IMR-90 (cell line): ENCODE measurements around the gene COQ6. TPM values are rescaled to one million over a fixed set of nuclear protein-coding genes. Genes with fewer than 3 reads are reported as not detected.

Experiments used
- ATAC-seq: fragments of 200-7000 bp; cut with Tn5 transposase; 2 replicates; pipeline ENCODE4 v1.9.1; 2020; ENCODE audit warnings: low read depth, mild to moderate bottlenecking, moderate library complexity
- BruUV-seq: library from RNA; stranded (reverse); fragments of 400-500 nt; replicated peaks from 2 replicates; lab custom pipeline; 2021; lab: Mats Ljungman, UMichigan
- CTCF ChIA-PET: fragments of 300-600 bp; formaldehyde crosslinking; extraction: SDS; loops from one replicate; lab custom pipeline; 2021; ENCODE audit warnings: antibody characterized with exemption; lab: Yijun Ruan, JAX
- POLR2A ChIA-PET: fragments of 300-600 bp; sonication (Branson Sonifier 250); formaldehyde crosslinking; loops from one replicate; lab custom pipeline; 2022; ENCODE audit warnings: antibody characterized with exemption; ENCODE audit not compliant: unreplicated experiment; lab: Charles Lee
- DNase-seq: peaks from one replicate; pipeline ENCODE4 v3.0.0; 2013
- H2AFZ ChIP-seq: replicated peaks from 2 replicates; pipeline ENCODE3; 2013; ENCODE audit warnings: low read length, mild to moderate bottlenecking; ENCODE audit not compliant: poor library complexity
- H2AK5ac ChIP-seq: 2 replicates; pipeline ENCODE4 v1.6.1; 2013; ENCODE audit warnings: low read depth, low read length, inconsistent platforms
- H2AK9ac ChIP-seq: replicated peaks from 2 replicates; pipeline ENCODE3; 2013; ENCODE audit warnings: mild to moderate bottlenecking, low read depth, low read length, moderate library complexity; ENCODE audit not compliant: poor library complexity
- H2BK120ac ChIP-seq: 2 replicates; pipeline ENCODE4 v1.6.1; 2013; ENCODE audit warnings: low read depth, low read length, inconsistent platforms
- H2BK15ac ChIP-seq: 3 replicates; pipeline ENCODE4 v1.6.1; 2013; ENCODE audit warnings: low read depth, low read length, inconsistent platforms
- H2BK20ac ChIP-seq: 2 replicates; pipeline ENCODE4 v1.6.1; 2013; ENCODE audit warnings: low read depth, mild to moderate bottlenecking, inconsistent platforms, low read length, moderate library complexity
- H2BK5ac ChIP-seq: 2 replicates; pipeline ENCODE4 v1.6.1; 2013; ENCODE audit warnings: mild to moderate bottlenecking, low read depth, low read length, inconsistent platforms; ENCODE audit not compliant: poor library complexity, severe bottlenecking
- H3K14ac ChIP-seq: replicated peaks from 2 replicates; pipeline ENCODE4 v1.6.1; 2013; ENCODE audit warnings: low read depth, low read length, inconsistent platforms
- H3K18ac ChIP-seq: 2 replicates; pipeline ENCODE4 v1.6.1; 2013; ENCODE audit warnings: low read depth, low read length, control low read depth
- H3K23ac ChIP-seq: 2 replicates; pipeline ENCODE4 v1.6.1; 2013; ENCODE audit warnings: low read depth, low read length, inconsistent platforms
- H3K27ac ChIP-seq: 2 replicates; pipeline ENCODE4 v1.5.1; 2013; ENCODE audit warnings: mild to moderate bottlenecking, control low read depth, low read length; ENCODE audit not compliant: insufficient read depth
- H3K27me3 ChIP-seq: 2 replicates; pipeline ENCODE4 v1.6.1; 2013; ENCODE audit warnings: low read length; ENCODE audit not compliant: control insufficient read depth, insufficient read depth
- H3K36me3 ChIP-seq: 2 replicates; pipeline ENCODE4 v1.6.1; 2013; ENCODE audit warnings: low read length, mixed read lengths; ENCODE audit not compliant: control insufficient read depth, insufficient read depth
- H3K4ac ChIP-seq: 2 replicates; pipeline ENCODE4 v1.6.1; 2013; ENCODE audit warnings: low read depth, low read length, inconsistent platforms
- H3K4me1 ChIP-seq: 2 replicates; pipeline ENCODE4 v1.6.1; 2013; ENCODE audit warnings: low read length, mixed read lengths; ENCODE audit not compliant: control insufficient read depth, insufficient read depth
- H3K4me2 ChIP-seq: 2 replicates; pipeline ENCODE4 v1.6.1; 2013; ENCODE audit warnings: low read depth, mild to moderate bottlenecking, control low read depth, low read length, moderate library complexity
- H3K4me3 ChIP-seq: 2 replicates; pipeline ENCODE4 v1.5.1; 2013; ENCODE audit warnings: low read depth, mild to moderate bottlenecking, control low read depth, low read length, moderate library complexity; ENCODE audit not compliant: insufficient read depth
- H3K56ac ChIP-seq: 2 replicates; pipeline ENCODE4 v1.6.1; 2013; ENCODE audit warnings: low read length, inconsistent platforms; ENCODE audit not compliant: insufficient read depth; ENCODE audit errors: extremely low read depth
- H3K79me1 ChIP-seq, 2 experiments: 2 replicates each; pipeline ENCODE4 v1.6.1; 2013; ENCODE audit warnings: low read length in 2 of 2, inconsistent platforms in 1 of 2, low read depth in 1 of 2
- H3K9ac ChIP-seq: 2 replicates; pipeline ENCODE4 v1.6.1; 2013; ENCODE audit warnings: low read depth, low read length, control low read depth
- H3K9me1 ChIP-seq: 2 replicates; pipeline ENCODE4 v1.6.1; 2013; ENCODE audit warnings: low read length, inconsistent platforms; ENCODE audit not compliant: insufficient read depth
- H3K9me3 ChIP-seq: 2 replicates; pipeline ENCODE4 v1.6.1; 2013; ENCODE audit warnings: low read length; ENCODE audit not compliant: control insufficient read depth, insufficient read depth
- H4K20me1 ChIP-seq: 2 replicates; pipeline ENCODE4 v1.6.1; 2013; ENCODE audit warnings: low read length, inconsistent platforms; ENCODE audit not compliant: insufficient read depth
- H4K5ac ChIP-seq: 2 replicates; pipeline ENCODE4 v1.6.1; 2013; ENCODE audit warnings: mild to moderate bottlenecking, low read depth, low read length, control low read depth
- H4K8ac ChIP-seq, 2 experiments: 2 replicates each; pipeline ENCODE4 v1.6.1; 2013; ENCODE audit warnings: low read depth in 2 of 2, low read length in 2 of 2, control low read depth in 1 of 2, inconsistent platforms in 1 of 2
- H4K91ac ChIP-seq: 2 replicates; pipeline ENCODE4 v1.6.1; 2013; ENCODE audit warnings: low read depth, low read length, inconsistent platforms; ENCODE audit not compliant: insufficient read depth
- BHLHE40 ChIP-seq: fragments of 150-350 bp; IDR thresholded peaks from 2 replicates; pipeline ENCODE4 v1.6.1; 2016; ENCODE audit warnings: mild to moderate bottlenecking, low read depth, low read length
- CEBPB ChIP-seq: IDR thresholded peaks from 2 replicates; pipeline ENCODE4 v1.6.1; 2012; ENCODE audit warnings: low read depth, low read length, improper control_type of control experiment
- CHD1 ChIP-seq: IDR thresholded peaks from 2 replicates; pipeline ENCODE4 v1.6.1; 2012; ENCODE audit warnings: low read depth, low read length, improper control_type of control experiment
- MAFK ChIP-seq: IDR thresholded peaks from 2 replicates; pipeline ENCODE4 v1.6.1; 2012; ENCODE audit warnings: low read depth, low read length, improper control_type of control experiment
- MAZ ChIP-seq: IDR thresholded peaks from 2 replicates; pipeline ENCODE4 v1.6.1; 2012; ENCODE audit warnings: low read depth, mild to moderate bottlenecking, low read length, improper control_type of control experiment, moderate library complexity, borderline replicate concordance
- NFE2L2 ChIP-seq: fragments of 150-350 bp; IDR thresholded peaks from 2 replicates; pipeline ENCODE4 v1.6.1; 2016; ENCODE audit warnings: low read depth, mild to moderate bottlenecking, low read length
- POLR2A ChIP-seq: IDR thresholded peaks from 2 replicates; pipeline ENCODE4 v1.6.1; 2012; ENCODE audit warnings: mild to moderate bottlenecking, low read depth, low read length
- RAD21 ChIP-seq: IDR thresholded peaks from 2 replicates; pipeline ENCODE4 v1.6.1; 2012; ENCODE audit warnings: low read length, improper control_type of control experiment
- RCOR1 ChIP-seq: IDR thresholded peaks from 2 replicates; pipeline ENCODE4 v1.6.1; 2012; ENCODE audit warnings: mild to moderate bottlenecking, low read length, improper control_type of control experiment; ENCODE audit not compliant: insufficient replicate concordance
- USF2 ChIP-seq: fragments of 150-350 bp; IDR thresholded peaks from 2 replicates; pipeline ENCODE4 v1.6.1; 2017; ENCODE audit warnings: mild to moderate bottlenecking, antibody characterized with exemption, low read length, low read depth
- WGBS, 2 experiments: methylation state at CpG; one replicate each; pipeline versions ENCODE4 v1.1.5 to v1.1.7; 2013; ENCODE audit warnings: missing lambda C conversion rate in 2 of 2; ENCODE audit not compliant: insufficient read length in 1 of 2; ENCODE audit errors: extremely low coverage in 2 of 2; 5-methylcytosine and 5-hydroxymethylcytosine counted together
- dilution Hi-C: fragments of 300-500 bp; cut with HindIII; formaldehyde crosslinking; loops from one replicate; pipeline ENCODE4 v1.14.3; 2018; ENCODE audit warnings: low sequenced_read_pairs; ENCODE audit not compliant: unreplicated experiment
- in situ Hi-C: fragments of 300-500 bp; cut with MboI; formaldehyde crosslinking; loops from 3 replicates; pipeline ENCODE4 v1.14.3; 2019; ENCODE audit warnings: low sequenced_read_pairs, inconsistent platforms, mixed read lengths
- intact Hi-C: fragments of 100-400 bp; cut with micrococcal nuclease; formaldehyde crosslinking; loops from 2 replicates; pipeline ENCODE4 v1.10.0; 2022
- polyA plus RNA-seq, 3 experiments: library from polyadenylated mRNA; depleted of rRNA; stranded (reverse); fragments of >200 nt; gene quantifications; 2 replicates each; pipeline ENCODE4 v1.2.3, GENCODE V29; 2012; ENCODE audit warnings: low replicate concordance in 1 of 3
- total RNA-seq: library from RNA; depleted of rRNA; stranded (reverse); fragments of >200 nt; gene quantifications from 2 replicates; pipeline ENCODE4 v1.2.3, GENCODE V29; 2012
- TF ChIP-seq, protein P1 (sequence below): fragments of 150-350 bp; IDR thresholded peaks from 2 replicates; pipeline ENCODE4 v1.6.1; 2016; ENCODE audit warnings: low read depth, mild to moderate bottlenecking, low read length, moderate library complexity, borderline replicate concordance
- TF ChIP-seq, protein P2 (sequence below): conservative IDR thresholded peaks from 2 replicates; pipeline ENCODE4 v1.5.1; 2012; ENCODE audit warnings: mild to moderate bottlenecking, low read depth, low read length, improper control_type of control experiment

Gene COQ6
- total and polyA plus RNA-seq, 2 of the 4 experiments (the other 2 are of a cell fraction), result 21.0 to 28.6 TPM

DNA sequence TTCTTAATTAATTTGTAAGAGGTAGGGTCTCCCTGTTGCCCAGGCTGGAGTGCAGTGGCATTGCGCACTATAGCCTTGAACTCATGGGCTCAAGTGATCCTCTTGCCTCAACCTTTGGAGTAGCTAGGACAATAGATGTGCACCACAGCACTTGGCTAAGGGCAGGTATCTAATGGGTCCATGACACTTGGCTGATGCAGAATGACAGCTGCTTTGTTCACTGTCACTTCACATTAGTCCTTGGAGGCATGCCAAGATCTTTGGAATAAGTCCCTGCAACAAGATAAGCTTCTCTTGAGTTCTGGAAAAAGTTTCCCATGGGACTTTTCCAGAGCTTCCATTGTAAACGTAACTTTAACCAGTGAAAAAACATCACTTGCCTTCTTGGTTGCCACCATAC, 23.4 kb downstream of the COQ6 start:
- no peak overlapping the region for H2AK5ac ChIP-seq
- no peak for DNase-seq
- WGBS, 2 experiments, result 100% methylated on average over 1 of the region's 2 CpGs; no CpG with 5 or more reads in 1 of the 2 experiments
- no peak overlapping the region for H3K14ac ChIP-seq
- no peak overlapping the region for H2AFZ ChIP-seq
- H3K4me2 ChIP-seq, result no peak overlapping the region
- H3K79me1 ChIP-seq, result no peaks in the 10 kb centered on the region
- no peak overlapping the region for H2BK20ac ChIP-seq
- no peak overlapping the region for H3K4ac ChIP-seq
- H4K5ac ChIP-seq, result no peak overlapping the region
- dilution Hi-C loops (no loop called here), intact Hi-C loops (no loop called here), in situ Hi-C loops (no loop called here)
- peaks cover 3% of the 10 kb centered on the region; the same call in 1 of the 2 replicates for H4K20me1 ChIP-seq
- H3K18ac ChIP-seq, result no peak overlapping the region
- H3K23ac ChIP-seq, result no peak overlapping the region
- H2BK5ac ChIP-seq, result no peak overlapping the region
- no peak overlapping the region for H3K27ac ChIP-seq
- no peak overlapping the region for H3K4me3 ChIP-seq
- no peak overlapping the region for H3K9ac ChIP-seq
- H3K4me1 ChIP-seq, result peaks cover 7% of the 10 kb centered on the region
- no peak for ATAC-seq
- no peak overlapping the region for H2AK9ac ChIP-seq
- ChIA-PET CTCF (no interaction called here), POLR2A (no interaction called here)
- no peak overlapping the region for H4K8ac ChIP-seq
- peaks cover 14% of the 10 kb centered on the region for H3K9me1 ChIP-seq
- H3K9me3 ChIP-seq, result no peaks in the 10 kb centered on the region
- TF ChIP-seq MAZ (no peak), USF2 (no peak), NFE2L2 (no peak), MAFK (no peak), CEBPB (no peak), CHD1 (no peak), POLR2A (no peak), RCOR1 (no peak), RAD21 (no peak), BHLHE40 (no peak)
- TF ChIP-seq, protein P1, sequence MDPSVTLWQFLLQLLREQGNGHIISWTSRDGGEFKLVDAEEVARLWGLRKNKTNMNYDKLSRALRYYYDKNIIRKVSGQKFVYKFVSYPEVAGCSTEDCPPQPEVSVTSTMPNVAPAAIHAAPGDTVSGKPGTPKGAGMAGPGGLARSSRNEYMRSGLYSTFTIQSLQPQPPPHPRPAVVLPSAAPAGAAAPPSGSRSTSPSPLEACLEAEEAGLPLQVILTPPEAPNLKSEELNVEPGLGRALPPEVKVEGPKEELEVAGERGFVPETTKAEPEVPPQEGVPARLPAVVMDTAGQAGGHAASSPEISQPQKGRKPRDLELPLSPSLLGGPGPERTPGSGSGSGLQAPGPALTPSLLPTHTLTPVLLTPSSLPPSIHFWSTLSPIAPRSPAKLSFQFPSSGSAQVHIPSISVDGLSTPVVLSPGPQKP, result no peak
- TF ChIP-seq, protein P2, sequence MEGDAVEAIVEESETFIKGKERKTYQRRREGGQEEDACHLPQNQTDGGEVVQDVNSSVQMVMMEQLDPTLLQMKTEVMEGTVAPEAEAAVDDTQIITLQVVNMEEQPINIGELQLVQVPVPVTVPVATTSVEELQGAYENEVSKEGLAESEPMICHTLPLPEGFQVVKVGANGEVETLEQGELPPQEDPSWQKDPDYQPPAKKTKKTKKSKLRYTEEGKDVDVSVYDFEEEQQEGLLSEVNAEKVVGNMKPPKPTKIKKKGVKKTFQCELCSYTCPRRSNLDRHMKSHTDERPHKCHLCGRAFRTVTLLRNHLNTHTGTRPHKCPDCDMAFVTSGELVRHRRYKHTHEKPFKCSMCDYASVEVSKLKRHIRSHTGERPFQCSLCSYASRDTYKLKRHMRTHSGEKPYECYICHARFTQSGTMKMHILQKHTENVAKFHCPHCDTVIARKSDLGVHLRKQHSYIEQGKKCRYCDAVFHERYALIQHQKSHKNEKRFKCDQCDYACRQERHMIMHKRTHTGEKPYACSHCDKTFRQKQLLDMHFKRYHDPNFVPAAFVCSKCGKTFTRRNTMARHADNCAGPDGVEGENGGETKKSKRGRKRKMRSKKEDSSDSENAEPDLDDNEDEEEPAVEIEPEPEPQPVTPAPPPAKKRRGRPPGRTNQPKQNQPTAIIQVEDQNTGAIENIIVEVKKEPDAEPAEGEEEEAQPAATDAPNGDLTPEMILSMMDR, result no peak
- no peaks in the 10 kb centered on the region for H3K27me3 ChIP-seq
- no peak overlapping the region for H2BK15ac ChIP-seq
- H4K91ac ChIP-seq, result no peak overlapping the region
- BruUV-seq, result no TSS peak
- peaks cover 13% of the 10 kb centered on the region for H3K36me3 ChIP-seq
- no peak overlapping the region for H3K56ac ChIP-seq
- no peak overlapping the region for H2BK120ac ChIP-seq
